Omental fat pad (tissue), 4 donors: Measurements from ENCODE around the gene ECE2. TPM values are rescaled to one million over a fixed set of nuclear protein-coding genes. Genes with fewer than 3 reads are reported as not detected.

Experiments used
- ATAC-seq: fragments of 150-250 bp; one replicate; pipeline ENCODE4 v1.9.1; 2016; ENCODE audit warnings: mild to moderate bottlenecking, moderate library complexity; ENCODE audit not compliant: low FRiP score
- DNase-seq: peaks from one replicate; pipeline ENCODE4 v3.0.0-alpha.2; 2019; ENCODE audit warnings: low spot score
- total RNA-seq, 4 donors: library from RNA; depleted of rRNA; stranded (reverse); fragments of >200 nt; gene quantifications; one replicate each; pipeline ENCODE4 v1.1.0, GENCODE V29; 2016
- TF ChIP-seq, protein P1 (sequence below), 3 donors: fragments of 450-650 bp; IDR thresholded peaks; one replicate each; pipeline ENCODE4 v1.5.1; 2016 to 2017; ENCODE audit warnings: antibody characterized with exemption in 3 of 3, mild to moderate bottlenecking in 3 of 3, moderate library complexity in 2 of 3

Gene ECE2
- total RNA-seq, 4 donors from 2014 or later = not detected

DNA sequence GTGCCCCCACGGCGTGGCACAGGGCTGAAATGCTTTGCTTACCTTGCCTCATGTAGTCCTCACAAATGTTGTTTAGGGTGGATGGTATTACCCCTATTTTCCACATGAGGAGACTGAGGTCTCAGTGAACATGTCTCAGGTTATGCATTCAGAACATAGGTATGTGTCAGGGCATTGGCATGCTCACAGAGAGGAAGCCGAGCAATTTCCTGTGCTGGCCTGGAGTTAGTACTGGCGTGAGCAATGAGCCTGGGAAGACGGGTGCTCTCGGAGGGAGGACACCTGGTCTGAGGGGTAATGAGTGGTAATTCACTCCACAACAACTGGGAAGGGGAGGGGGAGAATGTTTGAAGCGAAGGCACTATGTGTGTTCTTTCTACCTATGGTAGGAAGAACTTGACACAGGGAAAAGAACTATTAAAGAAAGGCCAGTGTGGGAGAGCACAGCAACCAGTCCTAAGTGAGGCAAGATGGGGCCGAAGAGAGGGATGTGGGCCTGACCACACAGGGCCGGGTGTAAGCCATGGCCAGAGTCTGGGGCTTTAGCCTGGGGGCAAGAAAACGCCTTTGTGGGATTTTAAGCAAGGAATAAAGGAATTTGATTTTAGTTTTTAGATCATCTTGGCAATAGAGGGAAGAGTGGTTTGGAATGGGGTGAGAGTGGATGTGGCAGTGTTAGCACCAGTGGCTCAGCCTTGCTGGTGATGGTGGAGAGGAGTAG is 56.7 kb downstream of the ECE2 start:
- ATAC-seq (no peak), DNase-seq (no peak)
- TF ChIP-seq, protein P1, sequence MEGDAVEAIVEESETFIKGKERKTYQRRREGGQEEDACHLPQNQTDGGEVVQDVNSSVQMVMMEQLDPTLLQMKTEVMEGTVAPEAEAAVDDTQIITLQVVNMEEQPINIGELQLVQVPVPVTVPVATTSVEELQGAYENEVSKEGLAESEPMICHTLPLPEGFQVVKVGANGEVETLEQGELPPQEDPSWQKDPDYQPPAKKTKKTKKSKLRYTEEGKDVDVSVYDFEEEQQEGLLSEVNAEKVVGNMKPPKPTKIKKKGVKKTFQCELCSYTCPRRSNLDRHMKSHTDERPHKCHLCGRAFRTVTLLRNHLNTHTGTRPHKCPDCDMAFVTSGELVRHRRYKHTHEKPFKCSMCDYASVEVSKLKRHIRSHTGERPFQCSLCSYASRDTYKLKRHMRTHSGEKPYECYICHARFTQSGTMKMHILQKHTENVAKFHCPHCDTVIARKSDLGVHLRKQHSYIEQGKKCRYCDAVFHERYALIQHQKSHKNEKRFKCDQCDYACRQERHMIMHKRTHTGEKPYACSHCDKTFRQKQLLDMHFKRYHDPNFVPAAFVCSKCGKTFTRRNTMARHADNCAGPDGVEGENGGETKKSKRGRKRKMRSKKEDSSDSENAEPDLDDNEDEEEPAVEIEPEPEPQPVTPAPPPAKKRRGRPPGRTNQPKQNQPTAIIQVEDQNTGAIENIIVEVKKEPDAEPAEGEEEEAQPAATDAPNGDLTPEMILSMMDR (IDR thresholded peaks at IDR 0.05) = no peak

DNA sequence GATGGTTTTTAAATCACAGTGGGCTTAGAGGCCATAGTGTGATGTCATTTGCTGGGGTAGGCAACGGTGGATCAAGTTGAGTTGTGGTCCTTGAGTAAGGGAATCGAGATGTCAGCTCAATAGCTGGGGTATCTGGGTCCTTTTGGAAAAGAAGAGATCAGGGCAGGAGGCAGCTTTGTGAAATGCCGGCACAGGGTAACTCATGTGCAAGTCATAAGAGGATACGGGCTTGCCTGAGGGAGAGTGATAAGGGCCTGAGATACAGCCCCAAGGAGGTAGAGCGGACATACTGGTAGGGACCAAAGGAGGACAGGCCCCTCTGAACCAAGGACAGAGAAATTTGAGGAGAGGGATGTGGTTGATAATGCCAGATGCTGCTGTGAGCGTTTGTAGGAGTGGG is 57.4 kb downstream of the ECE2 start:
- DNase-seq = no peak
- TF ChIP-seq, protein P1 (IDR thresholded peaks at IDR 0.05) = no peak
- ATAC-seq = no peak

DNA sequence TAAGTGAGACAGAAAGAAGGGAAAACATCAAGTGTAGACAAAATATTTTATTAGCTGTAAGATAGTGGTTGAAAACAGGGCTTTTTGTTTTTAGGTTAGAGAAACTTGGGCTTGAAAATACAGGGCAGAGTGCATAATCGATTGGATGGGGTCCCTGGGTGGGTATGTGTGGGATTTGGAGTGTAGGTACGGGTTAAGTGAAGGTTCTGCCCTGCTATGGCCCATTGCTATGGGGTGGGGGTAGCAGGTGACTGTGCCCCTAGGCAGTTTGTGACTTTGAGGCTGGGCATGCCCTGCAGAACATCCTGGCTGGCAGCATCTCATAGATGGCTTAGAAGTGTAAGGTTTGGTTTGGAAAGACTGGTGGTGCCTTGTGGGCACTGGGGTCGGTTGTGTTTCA is 57.9 kb downstream of the ECE2 start:
- TF ChIP-seq, protein P1 (IDR thresholded peaks at IDR 0.05) = no peak
- DNase-seq (no peak), ATAC-seq (no peak)

DNA sequence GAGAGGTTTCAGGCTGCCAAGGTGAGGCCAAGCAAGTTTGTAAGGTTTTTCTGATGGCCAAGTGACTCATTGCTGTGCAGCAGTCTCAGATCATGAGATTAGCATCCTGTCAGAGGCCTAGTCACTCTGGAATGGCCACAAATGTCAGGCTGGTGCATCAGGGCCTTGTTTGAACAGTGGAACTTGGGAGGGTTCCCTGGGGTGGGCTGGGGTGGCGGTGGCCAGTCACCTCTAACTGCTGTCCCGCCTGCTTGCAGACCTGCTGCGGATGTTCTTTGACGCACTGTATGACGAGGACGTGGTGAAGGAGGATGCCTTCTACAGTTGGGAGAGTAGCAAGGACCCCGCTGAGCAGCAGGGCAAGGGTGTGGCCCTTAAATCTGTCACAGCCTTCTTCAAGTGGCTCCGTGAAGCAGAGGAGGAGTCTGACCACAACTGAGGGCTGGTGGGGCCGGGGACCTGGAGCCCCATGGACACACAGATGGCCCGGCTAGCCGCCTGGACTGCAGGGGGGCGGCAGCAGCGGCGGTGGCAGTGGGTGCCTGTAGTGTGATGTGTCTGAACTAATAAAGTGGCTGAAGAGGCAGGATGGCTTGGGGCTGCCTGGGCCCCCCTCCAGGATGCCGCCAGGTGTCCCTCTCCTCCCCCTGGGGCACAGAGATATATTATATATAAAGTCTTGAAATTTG is 58.8 kb downstream of the ECE2 start:
- DNase-seq (no peak), ATAC-seq (no peak)
- TF ChIP-seq, protein P1 (IDR thresholded peaks at IDR 0.05) = no peak

DNA sequence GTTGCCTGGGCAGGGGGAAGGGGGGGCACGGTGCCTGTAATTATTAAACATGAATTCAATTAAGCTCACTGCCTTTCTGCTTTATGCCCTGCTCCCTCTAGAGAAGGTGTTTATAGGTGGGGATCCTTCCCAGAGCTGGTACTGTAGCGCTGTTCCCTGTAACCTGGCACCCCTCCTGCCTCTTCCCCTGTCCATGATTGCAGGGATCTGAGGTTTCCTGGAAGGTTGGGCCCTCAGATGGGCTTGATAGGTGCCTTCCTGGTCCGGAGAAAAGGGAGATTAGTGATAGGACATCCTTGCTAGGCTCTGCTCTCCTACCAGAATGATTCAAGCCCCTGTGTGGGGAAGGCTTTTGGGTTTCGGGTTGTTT is 59.5 kb downstream of the ECE2 start:
- DNase-seq (no peak), ATAC-seq (peak; percentile 0)
- TF ChIP-seq, protein P1 (IDR thresholded peaks at IDR 0.05) = no peak

DNA sequence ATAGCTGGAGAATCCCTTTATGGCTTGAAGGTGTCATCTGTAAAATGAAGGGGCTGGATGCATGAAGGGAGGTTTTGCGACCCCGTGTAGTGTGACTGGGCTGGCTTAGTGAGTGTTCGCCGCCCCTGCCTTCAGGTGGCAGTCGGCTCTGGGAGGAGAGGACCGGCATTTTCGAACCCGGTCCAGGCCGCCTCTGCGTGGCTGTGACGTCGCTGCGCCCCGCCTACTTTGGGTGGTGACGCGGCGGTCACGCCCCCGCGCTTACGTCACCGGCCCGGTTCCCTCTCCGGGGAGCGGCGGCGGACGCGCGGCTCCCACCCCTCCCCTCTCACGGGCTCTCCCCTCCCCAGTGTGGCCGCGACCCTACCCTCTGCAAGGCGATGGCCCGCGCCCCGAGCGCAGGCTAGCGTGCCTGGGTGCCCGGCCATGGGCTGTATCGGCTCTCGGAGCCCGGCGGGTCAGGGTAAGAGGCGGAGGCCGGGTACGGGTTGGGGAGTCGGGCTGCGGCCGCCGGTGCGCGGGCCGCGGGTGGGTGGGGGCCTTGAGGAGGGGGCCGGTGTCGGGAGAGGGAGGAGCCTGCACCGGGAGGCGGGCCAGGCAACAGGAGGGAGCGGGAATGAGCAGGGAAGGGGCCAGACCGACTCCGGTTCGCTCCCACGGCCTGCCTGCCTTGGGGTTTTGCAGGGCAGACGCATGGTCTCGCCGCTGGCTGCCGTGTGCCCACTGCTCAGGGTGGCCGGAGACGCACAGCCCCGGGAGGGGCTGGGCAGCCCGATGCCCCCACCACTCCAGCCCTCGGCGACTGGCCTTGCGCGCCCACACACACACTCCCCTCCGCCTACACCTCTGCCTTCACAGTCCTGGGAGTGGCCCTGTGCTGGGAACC is 60.1 kb downstream of the ECE2 start:
- peak; percentile 78 for DNase-seq
- peak; percentile 54 for ATAC-seq
- TF ChIP-seq, protein P1 (IDR thresholded peaks at IDR 0.05) = no peak
